CD4-positive, alpha-beta memory T cell (primary cell): Measurements from ENCODE around the gene FOXE3. TPM values are rescaled to one million over a fixed set of nuclear protein-coding genes. Genes with fewer than 3 reads are reported as not detected.
A peak's percentile ranks its signal among the peaks of the same experiment; 100 is the strongest.

Experiments
- CTCF ChIA-PET: fragments of 350-600 bp; sonication (Branson Sonifier 250); formaldehyde crosslinking; loops from one replicate; lab custom pipeline; 2021; ENCODE audit warnings: inconsistent platforms; ENCODE audit not compliant: partially characterized antibody; lab: Charles Lee
- POLR2A ChIA-PET: fragments of 350-600 bp; sonication (Branson Sonifier 250); formaldehyde crosslinking; loops from one replicate; lab custom pipeline; 2021; ENCODE audit not compliant: partially characterized antibody; lab: Charles Lee
- DNase-seq, 5 donors: peaks; one replicate each; pipeline versions ENCODE4 v3.0.0 to v3.0.0-alpha.2; 2020 to 2022; ENCODE audit warnings: mixed read lengths in 1 of 5
- H3K27ac ChIP-seq: one replicate; pipeline ENCODE4 v1.7.0; 2013; ENCODE audit warnings: low read depth, low read length
- H3K27me3 ChIP-seq: 2 replicates; pipeline ENCODE4 v1.7.0; 2013; ENCODE audit warnings: mild to moderate bottlenecking, low read length, moderate library complexity; ENCODE audit not compliant: insufficient read depth
- H3K36me3 ChIP-seq: 2 replicates; pipeline ENCODE4 v1.7.0; 2013; ENCODE audit warnings: mild to moderate bottlenecking, low read length, moderate library complexity; ENCODE audit not compliant: insufficient read depth
- H3K4me1 ChIP-seq: 2 replicates; pipeline ENCODE4 v1.7.0; 2013; ENCODE audit warnings: mild to moderate bottlenecking, low read length, moderate library complexity; ENCODE audit not compliant: insufficient read depth
- H3K4me3 ChIP-seq, 2 donors: one replicate each; pipeline ENCODE4 v1.7.0; 2013; ENCODE audit warnings: low read length in 2 of 2, mild to moderate bottlenecking in 1 of 2
- H3K9me3 ChIP-seq, 2 donors: one replicate each; pipeline ENCODE4 v1.7.0; 2013; ENCODE audit warnings: low read length in 2 of 2, control low read depth in 1 of 2; ENCODE audit not compliant: control insufficient read depth in 1 of 2
- H3K27ac Mint-ChIP-seq, 7 donors: one replicate each; pipeline ENCODE4 v1.8.0; 2020 to 2021; ENCODE audit warnings: mixed read lengths in 7 of 7, mild to moderate bottlenecking in 6 of 7, inconsistent platforms in 3 of 7, moderate library complexity in 3 of 7
- H3K27me3 Mint-ChIP-seq, 2 donors: one replicate each; pipeline ENCODE4 v1.8.0; 2020 to 2021; ENCODE audit warnings: mixed read lengths in 2 of 2
- H3K36me3 Mint-ChIP-seq, 2 donors: one replicate each; pipeline ENCODE4 v1.8.0; 2020 to 2021; ENCODE audit warnings: mixed read lengths in 2 of 2, inconsistent platforms in 1 of 2, mild to moderate bottlenecking in 1 of 2
- H3K4me1 Mint-ChIP-seq, 4 donors: one replicate each; pipeline ENCODE4 v1.8.0; 2020 to 2021; ENCODE audit warnings: mixed read lengths in 4 of 4, mild to moderate bottlenecking in 1 of 4
- H3K4me3 Mint-ChIP-seq, 8 donors: one replicate each; pipeline ENCODE4 v1.8.0; 2020 to 2021; ENCODE audit warnings: mixed read lengths in 8 of 8, mild to moderate bottlenecking in 7 of 8, moderate library complexity in 6 of 8, inconsistent platforms in 3 of 8
- H3K9me3 Mint-ChIP-seq, 8 donors: one replicate each; pipeline ENCODE4 v1.8.0; 2020 to 2021; ENCODE audit warnings: mixed read lengths in 8 of 8, mild to moderate bottlenecking in 5 of 8, inconsistent platforms in 3 of 8, moderate library complexity in 1 of 8
- intact Hi-C: fragments of 100-400 bp; cut with micrococcal nuclease; formaldehyde crosslinking; loops from one replicate; pipeline ENCODE4 v1.15.1; 2023
- polyA plus RNA-seq, 2 donors: library from polyadenylated mRNA; unstranded; fragments of 300-500 nt; fragmentation: Illumina TruSeq; gene quantifications; one replicate each; pipeline ENCODE4 v1.2.3, GENCODE V29; 2021
- total RNA-seq, 2 experiments: library from RNA; stranded (reverse); gene quantifications; one replicate each; pipeline ENCODE4 v1.2.3, GENCODE V29; 2021

The FOXE3 gene
- total and polyA plus RNA-seq, 4 experiments from 2014 or later = not detected

GRCh38 chr1:47438165-47439016 is 22.3 kb downstream of the FOXE3 start:
- Mint-ChIP-seq H3K27ac (peak overlapping the region in 4 of 7 donors; percentile 17 to 86 (median 65)), H3K9me3 (peaks cover 0 to 2% (median 0%) of the 10 kb centered on the region in 8 donors), H3K27me3 (peaks cover 4 to 9% of the 10 kb centered on the region in 2 donors), H3K36me3 (peaks cover 0 to 7% of the 10 kb centered on the region in 2 donors), H3K4me1 (peaks cover 8 to 26% (median 18%) of the 10 kb centered on the region in 4 donors), H3K4me3 (peak overlapping the region; percentile 79 to 84 (median 82))
- H3K9me3 ChIP-seq = no peaks in the 10 kb centered on the region
- peak overlapping the region; percentile 46 for H3K27ac ChIP-seq
- DNase-seq = peak; percentile 45 to 60 (median 54)
- peaks cover 14% of the 10 kb centered on the region for H3K4me1 ChIP-seq
- H3K4me3 ChIP-seq = peak overlapping the region in 1 of 2 donors; percentile 75
- CTCF ChIA-PET = interaction anchor here (0.9 to 9.7 kb wide), 25 partner anchors 8 to 288 kb away, joined by 3 to 138 read pairs (median 4); partner anchors contain the start of genes CMPK1 and STIL
- no peaks in the 10 kb centered on the region for H3K36me3 ChIP-seq
- POLR2A ChIA-PET = interaction anchor here (0.8 to 2.2 kb wide), 8 partner anchors 10 to 288 kb away, joined by 3 to 18 read pairs (median 4); partner anchors contain the start of genes CMPK1 and STIL
- intact Hi-C loops = no loop called here
- H3K27me3 ChIP-seq = peaks cover 25% of the 10 kb centered on the region

DNA sequence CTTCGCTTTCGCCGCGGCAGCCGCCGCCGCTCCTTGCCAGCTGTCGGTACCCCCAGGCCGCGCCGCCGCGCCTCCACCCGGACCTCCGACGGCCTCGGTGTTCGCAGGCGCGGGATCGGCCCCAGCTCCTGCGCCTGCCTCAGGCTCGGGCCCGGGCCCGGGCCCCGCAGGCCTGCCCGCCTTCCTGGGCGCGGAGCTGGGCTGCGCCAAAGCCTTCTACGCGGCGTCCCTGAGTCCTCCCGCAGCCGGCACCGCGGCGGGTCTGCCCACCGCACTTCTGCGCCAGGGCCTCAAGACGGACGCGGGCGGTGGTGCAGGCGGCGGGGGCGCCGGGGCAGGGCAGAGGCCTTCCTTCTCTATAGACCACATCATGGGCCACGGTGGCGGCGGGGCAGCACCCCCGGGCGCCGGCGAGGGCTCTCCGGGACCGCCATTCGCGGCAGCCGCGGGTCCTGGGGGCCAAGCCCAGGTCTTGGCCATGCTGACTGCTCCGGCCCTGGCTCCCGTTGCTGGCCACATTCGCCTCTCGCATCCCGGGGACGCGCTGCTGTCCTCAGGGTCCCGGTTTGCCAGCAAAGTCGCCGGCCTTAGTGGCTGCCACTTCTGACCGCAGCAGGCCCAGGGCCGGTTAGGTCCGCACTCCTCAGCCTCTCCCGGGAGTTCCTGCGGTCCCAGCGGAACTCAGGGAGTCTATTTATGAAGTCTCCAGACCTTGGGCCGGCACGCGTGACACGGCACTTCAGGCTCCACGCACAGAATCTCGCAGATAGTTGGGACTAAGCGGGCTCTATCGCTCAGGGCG is 23.1 kb downstream of the FOXE3 start:
- Mint-ChIP-seq H3K4me1 (peaks cover 11 to 23% (median 16%) of the 10 kb centered on the region in 4 donors), H3K9me3 (peaks cover 0 to 3% (median 0%) of the 10 kb centered on the region in 8 donors), H3K27ac (peak overlapping the region in 2 of 7 donors; percentile 65 to 86), H3K27me3 (peaks cover 4 to 17% of the 10 kb centered on the region in 2 donors), H3K36me3 (peaks cover 0 to 7% of the 10 kb centered on the region in 2 donors), H3K4me3 (peak overlapping the region in 7 of 8 donors; percentile 61 to 78 (median 64))
- no peak overlapping the region for H3K27ac ChIP-seq
- POLR2A ChIA-PET = interaction anchor here (1.1 to 2.2 kb wide), 2 partner anchors 10 to 105 kb away, joined by 5 to 18 read pairs; partner anchors contain the start of gene CMPK1
- DNase-seq = no peak
- no peaks in the 10 kb centered on the region for H3K36me3 ChIP-seq
- intact Hi-C loops = no loop called here
- H3K4me3 ChIP-seq = no peak overlapping the region
- H3K4me1 ChIP-seq = peaks cover 15% of the 10 kb centered on the region
- CTCF ChIA-PET = interaction anchor here (2.0 to 9.7 kb wide), 2 partner anchors 260 to 274 kb away, joined by 12 to 138 read pairs; no protein-coding TSS in a partner anchor
- no peaks in the 10 kb centered on the region for H3K9me3 ChIP-seq
- peaks cover 33% of the 10 kb centered on the region for H3K27me3 ChIP-seq

DNA sequence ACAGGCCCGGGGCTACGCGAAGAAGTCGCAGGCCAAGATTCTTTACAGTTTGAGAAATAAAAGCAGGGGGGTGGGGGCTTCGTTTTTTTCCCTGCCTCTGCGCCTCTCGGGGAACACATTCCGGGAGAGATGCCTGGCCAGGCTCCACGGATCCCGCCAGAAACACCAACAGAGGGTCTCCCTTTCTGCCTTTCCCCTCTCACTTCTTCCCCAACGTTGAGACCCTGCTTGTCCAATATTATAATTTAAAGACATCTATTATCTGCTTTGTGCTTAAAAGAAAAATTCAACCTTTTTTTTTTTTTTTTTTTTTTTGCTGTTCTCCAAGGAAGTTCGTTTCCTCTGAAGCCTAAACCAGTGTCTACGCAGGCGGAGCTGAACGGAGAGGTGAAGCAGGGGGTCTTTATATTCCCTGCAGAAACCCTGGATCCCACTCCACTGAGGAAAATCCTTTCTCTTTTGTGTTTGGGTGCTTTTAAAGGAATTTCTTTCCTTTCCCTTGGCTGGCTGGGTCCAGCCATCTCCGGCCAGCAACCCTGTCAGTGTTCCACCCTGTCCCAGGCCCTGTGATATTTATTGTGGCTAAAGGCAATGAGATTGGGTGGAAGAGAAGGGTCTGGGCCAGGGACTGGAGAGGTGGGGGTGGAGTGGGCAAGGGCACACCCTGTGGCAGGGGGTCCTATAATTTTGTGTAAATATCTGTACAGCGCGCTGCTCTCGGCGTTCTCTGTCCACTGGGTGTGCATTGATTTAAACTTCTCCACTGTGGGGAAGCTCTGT is 23.9 kb downstream of the FOXE3 start:
- peak overlapping the region in 7 of 8 donors; percentile 61 to 78 (median 64) for H3K4me3 Mint-ChIP-seq
- H3K27me3 ChIP-seq = peaks cover 41% of the 10 kb centered on the region
- CTCF ChIA-PET = no interaction called here

DNA sequence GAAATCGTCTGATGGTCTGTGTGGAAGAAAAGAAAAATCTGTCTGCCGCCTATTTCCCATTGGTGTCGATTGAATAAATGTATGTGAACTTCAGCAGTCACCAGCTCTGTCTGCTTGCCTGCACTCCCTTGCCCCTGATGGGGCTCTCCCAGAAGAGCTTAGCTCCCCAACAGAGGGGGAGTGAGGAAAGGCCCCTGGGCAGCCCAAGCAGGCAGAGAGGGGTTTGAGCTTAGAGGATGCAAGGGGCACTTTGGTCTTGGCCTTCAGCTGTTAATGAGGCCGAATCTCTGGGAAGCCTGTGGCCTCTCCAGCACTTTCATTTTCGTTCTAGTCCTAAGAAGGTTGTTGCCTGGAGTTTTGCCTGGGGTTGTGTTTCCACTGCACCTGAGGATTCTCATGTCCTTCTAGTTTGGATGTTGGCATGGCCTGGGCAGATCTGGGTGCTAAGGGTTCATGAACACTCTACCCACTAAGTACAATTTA is 24.6 kb downstream of the FOXE3 start:
- ChIA-PET POLR2A (no interaction called here), CTCF (interaction anchor here (1.9 kb wide), 1 partner anchor 8 kb away, joined by 5 read pairs; no protein-coding TSS in a partner anchor)
- no peak overlapping the region for H3K27ac Mint-ChIP-seq
- H3K4me3 Mint-ChIP-seq = no peak overlapping the region
- peaks cover 4 to 28% of the 10 kb centered on the region in 2 donors for H3K27me3 Mint-ChIP-seq
- H3K36me3 Mint-ChIP-seq = peaks cover 0 to 7% of the 10 kb centered on the region in 2 donors
- no peaks in the 10 kb centered on the region for H3K36me3 ChIP-seq
- no peak overlapping the region for H3K4me3 ChIP-seq
- DNase-seq = no peak
- peaks cover 47% of the 10 kb centered on the region for H3K27me3 ChIP-seq
- peaks cover 17 to 30% (median 24%) of the 10 kb centered on the region in 4 donors for H3K4me1 Mint-ChIP-seq
- H3K27ac ChIP-seq = no peak overlapping the region
- H3K4me1 ChIP-seq = peaks cover 28% of the 10 kb centered on the region
- intact Hi-C loops = no loop called here
- H3K9me3 ChIP-seq = no peaks in the 10 kb centered on the region
- peaks cover 0 to 8% (median 0%) of the 10 kb centered on the region in 8 donors for H3K9me3 Mint-ChIP-seq

More for the DNA sequence above, 23.9 kb downstream of the FOXE3 start:
- Mint-ChIP-seq H3K27me3 (peaks cover 4 to 22% of the 10 kb centered on the region in 2 donors), H3K36me3 (peaks cover 0 to 7% of the 10 kb centered on the region in 2 donors), H3K4me1 (peaks cover 15 to 28% (median 20%) of the 10 kb centered on the region in 4 donors), H3K27ac (peak overlapping the region in 1 of 7 donors; percentile 65), H3K9me3 (peaks cover 0 to 8% (median 0%) of the 10 kb centered on the region in 8 donors)
- intact Hi-C loops = no loop called here
- Histone ChIP-seq H3K4me1 (peaks cover 23% of the 10 kb centered on the region), H3K27ac (no peak overlapping the region), H3K36me3 (no peaks in the 10 kb centered on the region), H3K9me3 (no peaks in the 10 kb centered on the region), H3K4me3 (no peak overlapping the region)
- no peak for DNase-seq
- POLR2A ChIA-PET = no interaction called here

DNA sequence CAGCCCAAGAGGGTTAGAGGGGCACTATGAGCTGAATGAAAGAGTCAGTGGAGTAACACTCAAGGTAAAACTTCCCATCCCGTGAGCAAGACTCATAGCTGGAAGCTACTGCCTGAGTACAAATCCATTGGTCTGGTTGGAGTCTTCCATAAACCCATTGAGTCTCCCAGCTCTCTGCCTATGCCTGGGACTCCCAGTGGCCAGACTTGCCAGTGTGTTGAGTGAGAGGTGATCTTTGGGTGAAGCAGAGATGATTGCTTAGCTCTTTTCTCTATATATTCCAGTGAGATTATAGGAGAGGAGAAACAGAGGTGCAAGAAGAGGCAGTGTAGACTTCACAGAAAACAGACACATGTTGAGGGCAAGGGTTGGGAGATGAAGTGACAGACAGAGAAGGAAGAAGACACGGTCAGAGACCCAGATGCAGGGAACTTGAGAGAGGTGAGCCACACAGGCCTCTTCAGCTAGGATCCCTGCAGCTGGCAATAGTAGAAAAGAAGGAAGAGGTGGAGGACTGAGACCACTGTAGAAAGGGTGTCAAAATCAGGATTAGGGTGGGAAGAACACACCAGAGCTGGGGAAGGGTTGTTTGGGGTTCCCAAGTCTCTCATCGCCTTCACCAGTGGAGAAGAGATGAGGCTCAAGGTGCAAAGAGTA is 25.5 kb downstream of the FOXE3 start:
- no peak for DNase-seq
- Histone ChIP-seq H3K4me1 (peaks cover 26% of the 10 kb centered on the region), H3K27me3 (peaks cover 56% of the 10 kb centered on the region), H3K36me3 (no peaks in the 10 kb centered on the region), H3K4me3 (no peak overlapping the region), H3K9me3 (no peaks in the 10 kb centered on the region), H3K27ac (no peak overlapping the region)
- intact Hi-C loops = no loop called here
- Mint-ChIP-seq H3K9me3 (peaks cover 0 to 9% (median 0%) of the 10 kb centered on the region in 8 donors), H3K4me1 (peaks cover 14 to 25% (median 20%) of the 10 kb centered on the region in 4 donors), H3K27ac (no peak overlapping the region), H3K36me3 (peaks cover 0 to 4% of the 10 kb centered on the region in 2 donors), H3K27me3 (peaks cover 4 to 36% of the 10 kb centered on the region in 2 donors), H3K4me3 (no peak overlapping the region)
- ChIA-PET POLR2A (no interaction called here), CTCF (interaction anchor here (1.9 kb wide), 1 partner anchor 9 kb away, joined by 5 read pairs; no protein-coding TSS in a partner anchor)

DNA sequence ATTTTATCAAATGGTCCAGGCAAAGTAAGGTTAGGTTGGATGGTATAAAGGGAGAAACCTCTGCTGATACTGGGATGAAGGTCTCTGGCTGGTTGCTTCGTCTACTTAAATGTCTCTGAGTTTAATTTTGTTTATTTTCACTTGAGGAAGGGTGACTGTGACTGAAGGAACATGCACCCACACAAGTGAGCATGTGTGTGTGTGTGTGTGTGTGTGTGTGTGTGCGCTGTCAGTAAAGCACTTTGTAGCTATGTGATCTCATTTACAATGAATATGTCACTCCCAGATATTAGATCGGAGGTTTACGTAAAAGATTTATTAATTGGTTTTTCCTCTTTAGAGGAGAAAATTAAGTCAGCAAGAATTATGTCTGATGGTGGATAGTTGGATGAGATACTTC is 26.1 kb downstream of the FOXE3 start:
- no peak for DNase-seq
- Mint-ChIP-seq H3K27me3 (peaks cover 4 to 42% of the 10 kb centered on the region in 2 donors), H3K36me3 (peaks cover 0 to 2% of the 10 kb centered on the region in 2 donors), H3K27ac (no peak overlapping the region), H3K4me1 (peaks cover 13 to 21% (median 18%) of the 10 kb centered on the region in 4 donors), H3K9me3 (peaks cover 0 to 9% (median 0%) of the 10 kb centered on the region in 8 donors), H3K4me3 (no peak overlapping the region)
- ChIA-PET CTCF (interaction anchor here (1.9 kb wide), 1 partner anchor 10 kb away, joined by 5 read pairs; no protein-coding TSS in a partner anchor), POLR2A (no interaction called here)
- Histone ChIP-seq H3K9me3 (no peaks in the 10 kb centered on the region), H3K36me3 (no peaks in the 10 kb centered on the region), H3K27ac (no peak overlapping the region), H3K27me3 (peaks cover 63% of the 10 kb centered on the region), H3K4me3 (no peak overlapping the region), H3K4me1 (peaks cover 23% of the 10 kb centered on the region)
- intact Hi-C loops = no loop called here
